GM10266 (cell line): ENCODE measurements around the gene CCND1.
"Not testable (repeated sequence)": the region's sequence is repeated elsewhere in the genome, so short reads cannot be mapped to it uniquely, and the experiment has no call there.

ENCODE experiments used
- DNase-seq: peaks from one replicate; pipeline ENCODE4 v3.0.0; 2012; ENCODE audit errors: extremely low spot score
- CTCF ChIP-seq: IDR thresholded peaks from 2 replicates; pipeline ENCODE4 v1.5.1; 2012; ENCODE audit warnings: mild to moderate bottlenecking, low read depth; ENCODE audit not compliant: control insufficient read depth, insufficient read depth; ENCODE audit errors: missing control alignments

The CCND1 gene

GRCh38 chr11:69683764-69684333, 42.9 kb downstream of the CCND1 start:
- DNase-seq = no peak

GRCh38 chr11:69684651-69685050, 43.7 kb downstream of the CCND1 start:
- no peak for TF ChIP-seq CTCF

More at GRCh38 chr11:69683764-69684333, 42.9 kb downstream of the CCND1 start:
- peak; percentile 46 for TF ChIP-seq CTCF

GRCh38 chr11:69685348-69685747, 44.4 kb downstream of the CCND1 start:
- no peak for DNase-seq
- TF ChIP-seq CTCF = no peak

More at GRCh38 chr11:69684651-69685050, 43.7 kb downstream of the CCND1 start:
- DNase-seq = no peak

GRCh38 chr11:69686452-69686851, 45.5 kb downstream of the CCND1 start:
- no peak for TF ChIP-seq CTCF
- DNase-seq = no peak

- TF ChIP-seq CTCF = no peak
- no peak for DNase-seq
These were observed 45.9 kb downstream of the CCND1 start for GRCh38 chr11:69686856-69687255.

GRCh38 chr11:69687969-69688771, 47.2 kb downstream of the CCND1 start:
- DNase-seq = not testable (repeated sequence)

- TF ChIP-seq CTCF = no peak
- DNase-seq = no peak
These were observed 48.7 kb downstream of the CCND1 start for GRCh38 chr11:69689484-69690319.
